HepG2 (cell line): ENCODE measurements around the gene RMI1. TPM values are rescaled to one million over a fixed set of nuclear protein-coding genes. Genes with fewer than 3 reads are reported as not detected.

Experiments
- CC2D1A ChIP-seq: sonication (generic); formaldehyde crosslinking; IDR thresholded peaks from 2 replicates; pipeline ENCODE4 v1.8.1; 2023; ENCODE audit warnings: mild to moderate bottlenecking, missing genetic modification reagents
- HOXA9 ChIP-seq: sonication (generic); formaldehyde crosslinking; IDR thresholded peaks from 2 replicates; pipeline ENCODE4 v1.8.1; 2022; ENCODE audit warnings: missing genetic modification reagents, mild to moderate bottlenecking, moderate library complexity, borderline replicate concordance
- KDM5B ChIP-seq: sonication (generic); formaldehyde crosslinking; IDR thresholded peaks from 2 replicates; pipeline ENCODE4 v1.4.0; 2020; ENCODE audit warnings: missing genetic modification reagents, mild to moderate bottlenecking, borderline replicate concordance
- KLF15 ChIP-seq: sonication (generic); formaldehyde crosslinking; IDR thresholded peaks from 2 replicates; pipeline ENCODE4 v1.8.1; 2023; ENCODE audit warnings: borderline replicate concordance, mild to moderate bottlenecking, inconsistent platforms, missing genetic modification reagents, mixed read lengths
- NFE2L1 ChIP-seq: sonication (generic); formaldehyde crosslinking; IDR thresholded peaks from 2 replicates; pipeline ENCODE4 v1.4.0; 2020; ENCODE audit warnings: missing genetic modification reagents, mild to moderate bottlenecking, borderline replicate concordance
- NR2F6 ChIP-seq, 2 experiments: IDR thresholded peaks; 2 replicates each; pipeline ENCODE4 v1.6.1; 2016; ENCODE audit warnings: antibody characterized with exemption in 1 of 2, mild to moderate bottlenecking in 1 of 2
- NRL ChIP-seq: sonication (generic); formaldehyde crosslinking; IDR thresholded peaks from 2 replicates; pipeline ENCODE4 v1.5.0; 2020; ENCODE audit warnings: missing genetic modification reagents, mild to moderate bottlenecking, moderate library complexity, borderline replicate concordance
- SMAD1 ChIP-seq: sonication (generic); formaldehyde crosslinking; IDR thresholded peaks from 2 replicates; pipeline ENCODE4 v1.4.0; 2020; ENCODE audit warnings: missing genetic modification reagents, low read depth, mild to moderate bottlenecking, borderline replicate concordance
- SNAPC2 ChIP-seq: sonication (generic); formaldehyde crosslinking; IDR thresholded peaks from 2 replicates; pipeline ENCODE4 v1.8.1; 2022; ENCODE audit warnings: mild to moderate bottlenecking, missing genetic modification reagents
- SP140L ChIP-seq: sonication (generic); formaldehyde crosslinking; IDR thresholded peaks from 2 replicates; pipeline ENCODE4 v1.4.0; 2020; ENCODE audit warnings: missing genetic modification reagents, borderline replicate concordance
- SP5 ChIP-seq: IDR thresholded peaks from 2 replicates; pipeline ENCODE4 v1.6.1; 2016; ENCODE audit warnings: low read depth, borderline replicate concordance
- TEAD2 ChIP-seq: sonication (generic); formaldehyde crosslinking; IDR thresholded peaks from 2 replicates; pipeline ENCODE4 v1.9.0; 2021; ENCODE audit warnings: missing genetic modification reagents
- YY1 ChIP-seq: IDR thresholded peaks from 2 replicates; pipeline ENCODE4 v1.6.1; 2011; ENCODE audit warnings: low read length, low read depth, moderate library complexity, mild to moderate bottlenecking; ENCODE audit not compliant: insufficient read depth, insufficient replicate concordance
- ZBTB3 ChIP-seq: sonication (generic); formaldehyde crosslinking; IDR thresholded peaks from 2 replicates; pipeline ENCODE4 v1.4.0; 2020; ENCODE audit warnings: low read depth, mild to moderate bottlenecking, moderate library complexity, missing genetic modification reagents, borderline replicate concordance
- ZNF614 ChIP-seq: IDR thresholded peaks from 2 replicates; pipeline ENCODE4 v1.6.1; 2018; ENCODE audit warnings: missing biosample characterization, missing genetic modification reagents, inconsistent platforms, borderline replicate concordance
- ZNF713 ChIP-seq: sonication (generic); formaldehyde crosslinking; IDR thresholded peaks from 2 replicates; pipeline ENCODE4 v1.4.0; 2020; ENCODE audit warnings: mild to moderate bottlenecking, missing genetic modification reagents
- polyA plus RNA-seq, 8 experiments: library from polyadenylated mRNA; depleted of rRNA in 3 of 8; stranded (reverse) in 7 of 8; unstranded in 1 of 8; fragments of >200 nt; fragmentation: Illumina TruSeq in 4 of 8; extraction: Trizol in 4 of 8; gene quantifications; 2 replicates each; pipeline versions ENCODE4 v1.2.1 to v1.2.3, GENCODE V29; 2011 to 2016; ENCODE audit warnings: low read depth in 4 of 8, missing spikeins in 1 of 8, mixed read lengths in 1 of 8; ENCODE audit not compliant: insufficient read depth in 1 of 8
- total RNA-seq, 5 experiments: library from RNA; depleted of rRNA; stranded (reverse); fragments of >200 nt; fragmentation: Illumina TruSeq; extraction: Trizol; gene quantifications; 2 replicates each; pipeline ENCODE4 v1.2.3, GENCODE V29; 2016; ENCODE audit warnings: low read depth in 1 of 5
- TF ChIP-seq, protein P1 (sequence below): sonication (generic); formaldehyde crosslinking; conservative IDR thresholded peaks from 2 replicates; pipeline ENCODE4 v1.4.0; 2020; ENCODE audit warnings: missing genetic modification reagents
- TF ChIP-seq, protein P2 (sequence below): IDR thresholded peaks from 2 replicates; pipeline ENCODE4 v1.6.1; 2016; ENCODE audit warnings: low read depth
- TF ChIP-seq, protein P3 (sequence below): sonication (generic); formaldehyde crosslinking; IDR thresholded peaks from 2 replicates; pipeline ENCODE4 v1.4.0; 2020; ENCODE audit warnings: missing genetic modification reagents
- TF ChIP-seq, protein P4 (sequence below): sonication (generic); formaldehyde crosslinking; IDR thresholded peaks from 2 replicates; pipeline ENCODE4 v1.9.0; 2021; ENCODE audit warnings: missing genetic modification reagents, borderline replicate concordance
- TF ChIP-seq, protein P5 (sequence below): sonication (generic); formaldehyde crosslinking; IDR thresholded peaks from 2 replicates; pipeline ENCODE4 v1.8.0; 2022; ENCODE audit warnings: missing genetic modification reagents, mild to moderate bottlenecking, moderate library complexity, borderline replicate concordance

Gene RMI1
- total and polyA plus RNA-seq, 2 of the 13 experiments (the other 11 are each of a cell fraction or from before 2014, with no cell fraction given), result 0.54 to 3.7 TPM

DNA sequence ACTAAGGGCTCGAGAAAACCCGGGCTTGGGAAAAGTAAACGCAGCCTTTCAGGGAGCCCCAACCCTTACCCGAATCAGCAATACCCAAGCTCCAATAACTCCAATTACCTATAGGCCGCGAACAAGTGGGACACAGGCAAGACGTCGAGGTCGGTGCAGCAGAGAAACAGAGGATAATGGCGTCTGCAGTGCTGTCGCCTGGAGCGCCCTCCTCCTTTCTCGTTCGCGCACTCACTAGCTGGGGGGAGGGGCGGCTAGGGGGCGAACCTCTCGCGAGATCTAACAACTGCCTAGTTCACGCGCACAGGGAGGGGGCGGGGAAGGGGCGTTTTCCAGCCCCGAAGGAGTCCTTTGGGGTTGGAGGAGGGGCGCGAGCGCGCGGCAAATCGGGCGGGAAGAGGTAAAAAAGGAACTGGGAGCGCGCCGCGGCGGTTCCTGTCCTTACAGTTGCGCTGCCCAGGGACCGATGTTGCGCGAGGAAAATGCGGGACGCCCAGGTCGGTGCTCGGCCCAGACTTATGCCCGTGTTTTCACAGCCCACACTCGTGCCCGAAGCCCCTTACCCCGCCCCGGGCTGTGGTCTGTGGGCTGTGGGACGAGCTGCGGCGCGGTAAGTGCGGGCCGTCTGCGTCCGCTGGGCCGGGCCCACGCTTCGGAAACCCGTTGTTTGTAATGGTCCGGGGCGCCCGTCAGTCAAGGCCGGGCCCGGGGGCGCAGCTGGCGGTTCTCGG lies at the start of gene RMI1 (continued):
- TF ChIP-seq, protein P1, sequence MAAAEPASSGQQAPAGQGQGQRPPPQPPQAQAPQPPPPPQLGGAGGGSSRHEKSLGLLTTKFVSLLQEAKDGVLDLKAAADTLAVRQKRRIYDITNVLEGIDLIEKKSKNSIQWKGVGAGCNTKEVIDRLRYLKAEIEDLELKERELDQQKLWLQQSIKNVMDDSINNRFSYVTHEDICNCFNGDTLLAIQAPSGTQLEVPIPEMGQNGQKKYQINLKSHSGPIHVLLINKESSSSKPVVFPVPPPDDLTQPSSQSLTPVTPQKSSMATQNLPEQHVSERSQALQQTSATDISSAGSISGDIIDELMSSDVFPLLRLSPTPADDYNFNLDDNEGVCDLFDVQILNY (CRISPR knock-in tag), result 0 out of 2 replicates have a peak, but pooled peaks have one; percentile 44
- TF ChIP-seq NR2F6 (IDR thresholded peaks at IDR 0.05) (peak; percentile 43; the same call in 1 of the 2 replicates), NR2F6 (CRISPR knock-in tag; IDR thresholded peaks at IDR 0.05) (peak; percentile 34; the same call in 1 of the 2 replicates), NRL (CRISPR knock-in tag) (no peak; the same call in 1 of the 2 replicates), KLF15 (peak; percentile 47; the same call in 1 of the 2 replicates), CC2D1A (CRISPR knock-in tag) (0 out of 2 replicates have a peak, but pooled peaks have one; percentile 21), HOXA9 (CRISPR knock-in tag) (peak; percentile 86), YY1 (peak; percentile 92), SP5 (peak; percentile 69; the same call in 1 of the 2 replicates), ZNF614 (CRISPR knock-in tag) (no peak), TEAD2 (CRISPR knock-in tag) (0 out of 2 replicates have a peak, but pooled peaks have one; percentile 7), NFE2L1 (CRISPR knock-in tag) (no peak), SMAD1 (CRISPR knock-in tag) (no peak; the same call in 1 of the 2 replicates), ZBTB3 (CRISPR knock-in tag) (peak; percentile 26; the same call in 1 of the 2 replicates), SNAPC2 (no peak), SP140L (no peak; the same call in 1 of the 2 replicates), ZNF713 (CRISPR knock-in tag) (0 out of 2 replicates have a peak, but pooled peaks have one; percentile 1), KDM5B (CRISPR knock-in tag) (peak; percentile 62; the same call in 1 of the 2 replicates)
- TF ChIP-seq, protein P2, sequence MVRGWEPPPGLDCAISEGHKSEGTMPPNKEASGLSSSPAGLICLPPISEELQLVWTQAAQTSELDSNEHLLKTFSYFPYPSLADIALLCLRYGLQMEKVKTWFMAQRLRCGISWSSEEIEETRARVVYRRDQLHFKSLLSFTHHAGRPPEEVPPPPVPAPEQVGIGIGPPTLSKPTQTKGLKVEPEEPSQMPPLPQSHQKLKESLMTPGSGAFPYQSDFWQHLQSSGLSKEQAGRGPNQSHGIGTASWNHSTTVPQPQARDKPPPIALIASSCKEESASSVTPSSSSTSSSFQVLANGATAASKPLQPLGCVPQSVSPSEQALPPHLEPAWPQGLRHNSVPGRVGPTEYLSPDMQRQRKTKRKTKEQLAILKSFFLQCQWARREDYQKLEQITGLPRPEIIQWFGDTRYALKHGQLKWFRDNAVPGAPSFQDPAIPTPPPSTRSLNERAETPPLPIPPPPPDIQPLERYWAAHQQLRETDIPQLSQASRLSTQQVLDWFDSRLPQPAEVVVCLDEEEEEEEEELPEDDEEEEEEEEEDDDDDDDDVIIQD (CRISPR knock-in tag), result peak; percentile 59
- TF ChIP-seq, protein P3, sequence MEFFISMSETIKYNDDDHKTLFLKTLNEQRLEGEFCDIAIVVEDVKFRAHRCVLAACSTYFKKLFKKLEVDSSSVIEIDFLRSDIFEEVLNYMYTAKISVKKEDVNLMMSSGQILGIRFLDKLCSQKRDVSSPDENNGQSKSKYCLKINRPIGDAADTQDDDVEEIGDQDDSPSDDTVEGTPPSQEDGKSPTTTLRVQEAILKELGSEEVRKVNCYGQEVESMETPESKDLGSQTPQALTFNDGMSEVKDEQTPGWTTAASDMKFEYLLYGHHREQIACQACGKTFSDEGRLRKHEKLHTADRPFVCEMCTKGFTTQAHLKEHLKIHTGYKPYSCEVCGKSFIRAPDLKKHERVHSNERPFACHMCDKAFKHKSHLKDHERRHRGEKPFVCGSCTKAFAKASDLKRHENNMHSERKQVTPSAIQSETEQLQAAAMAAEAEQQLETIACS (CRISPR knock-in tag), result peak; percentile 85
- TF ChIP-seq, protein P4, sequence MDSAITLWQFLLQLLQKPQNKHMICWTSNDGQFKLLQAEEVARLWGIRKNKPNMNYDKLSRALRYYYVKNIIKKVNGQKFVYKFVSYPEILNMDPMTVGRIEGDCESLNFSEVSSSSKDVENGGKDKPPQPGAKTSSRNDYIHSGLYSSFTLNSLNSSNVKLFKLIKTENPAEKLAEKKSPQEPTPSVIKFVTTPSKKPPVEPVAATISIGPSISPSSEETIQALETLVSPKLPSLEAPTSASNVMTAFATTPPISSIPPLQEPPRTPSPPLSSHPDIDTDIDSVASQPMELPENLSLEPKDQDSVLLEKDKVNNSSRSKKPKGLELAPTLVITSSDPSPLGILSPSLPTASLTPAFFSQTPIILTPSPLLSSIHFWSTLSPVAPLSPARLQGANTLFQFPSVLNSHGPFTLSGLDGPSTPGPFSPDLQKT (CRISPR knock-in tag), result no peak
- TF ChIP-seq, protein P5, sequence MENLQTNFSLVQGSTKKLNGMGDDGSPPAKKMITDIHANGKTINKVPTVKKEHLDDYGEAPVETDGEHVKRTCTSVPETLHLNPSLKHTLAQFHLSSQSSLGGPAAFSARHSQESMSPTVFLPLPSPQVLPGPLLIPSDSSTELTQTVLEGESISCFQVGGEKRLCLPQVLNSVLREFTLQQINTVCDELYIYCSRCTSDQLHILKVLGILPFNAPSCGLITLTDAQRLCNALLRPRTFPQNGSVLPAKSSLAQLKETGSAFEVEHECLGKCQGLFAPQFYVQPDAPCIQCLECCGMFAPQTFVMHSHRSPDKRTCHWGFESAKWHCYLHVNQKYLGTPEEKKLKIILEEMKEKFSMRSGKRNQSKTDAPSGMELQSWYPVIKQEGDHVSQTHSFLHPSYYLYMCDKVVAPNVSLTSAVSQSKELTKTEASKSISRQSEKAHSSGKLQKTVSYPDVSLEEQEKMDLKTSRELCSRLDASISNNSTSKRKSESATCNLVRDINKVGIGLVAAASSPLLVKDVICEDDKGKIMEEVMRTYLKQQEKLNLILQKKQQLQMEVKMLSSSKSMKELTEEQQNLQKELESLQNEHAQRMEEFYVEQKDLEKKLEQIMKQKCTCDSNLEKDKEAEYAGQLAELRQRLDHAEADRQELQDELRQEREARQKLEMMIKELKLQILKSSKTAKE, result peak; percentile 69; the same call in 1 of the 2 replicates
